Stimulated activated CD4-positive, alpha-beta T cell treated with anti-CD3 and anti-CD28 coated beads, Interleukin-1b, Interleukin-23, amount 100 ng/mL, for 4 hours (primary cell): ENCODE results near the gene VILL.
"Not testable (repeated sequence)": the region's sequence is repeated elsewhere in the genome, so short reads cannot be mapped to it uniquely, and the experiment has no call there.

Source experiments
- DNase-seq, 2 donors: peaks; one replicate each; pipeline ENCODE4 v3.0.0-alpha.2; 2020; ENCODE audit warnings: low read depth in 2 of 2

VILL gene

DNA sequence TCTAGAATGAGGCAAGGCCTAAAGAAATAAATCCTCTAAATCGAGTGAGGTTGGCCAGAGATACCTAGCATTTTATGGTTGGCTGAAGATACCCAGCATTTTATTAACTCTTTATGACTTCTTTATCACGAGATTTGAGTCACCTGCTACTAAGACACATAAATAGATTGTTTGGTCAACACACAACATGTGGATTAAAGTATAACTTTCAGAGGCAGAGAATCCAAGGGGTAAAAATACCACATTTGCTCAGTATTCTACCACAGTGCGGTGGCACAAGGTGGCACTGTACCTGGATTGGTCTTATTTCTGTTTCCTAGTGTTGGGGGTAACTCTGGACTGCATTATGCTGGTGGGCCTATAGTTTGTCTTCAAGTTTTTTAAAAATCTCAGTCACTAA is 27.0 kb upstream of the VILL start:
- DNase-seq, result no peak

DNA sequence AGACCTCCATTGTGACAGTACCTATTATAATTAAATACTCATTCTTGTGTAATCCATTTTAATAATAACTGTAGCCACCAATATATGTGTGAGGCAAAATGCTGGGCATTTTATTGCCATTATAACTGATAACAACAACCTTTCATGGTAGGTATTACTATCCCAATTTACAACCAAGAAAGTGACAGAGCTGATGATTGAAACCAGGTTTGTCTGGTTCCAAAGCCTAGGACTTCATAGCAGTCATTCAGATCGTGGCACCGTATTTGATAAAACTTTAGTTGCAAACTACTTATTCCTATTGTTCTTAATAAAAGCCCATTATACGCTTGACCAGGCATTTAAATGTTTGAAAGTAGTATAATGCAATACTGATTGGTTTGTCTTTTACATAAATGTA is 26.4 kb upstream of the VILL start:
- no peak for DNase-seq

DNA sequence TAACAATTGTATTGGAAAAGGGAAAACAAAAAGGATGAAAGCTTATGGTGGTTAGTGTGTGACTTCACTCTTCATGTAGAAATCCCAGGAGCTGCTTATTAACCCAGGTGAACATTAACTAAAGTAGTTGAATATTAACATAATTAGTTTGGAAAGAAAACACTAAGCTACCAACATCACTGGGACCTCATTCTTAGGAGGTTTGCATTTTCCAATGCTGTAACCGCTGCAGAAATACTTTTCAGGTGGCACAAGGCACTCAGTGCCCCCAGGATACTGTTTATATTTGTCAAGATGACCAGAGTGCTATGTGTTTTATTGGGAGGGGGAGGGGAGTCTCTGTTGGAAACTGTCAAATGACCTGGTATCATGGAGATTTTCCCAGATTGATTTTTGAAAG is 25.9 kb upstream of the VILL start:
- DNase-seq, result no peak

DNA sequence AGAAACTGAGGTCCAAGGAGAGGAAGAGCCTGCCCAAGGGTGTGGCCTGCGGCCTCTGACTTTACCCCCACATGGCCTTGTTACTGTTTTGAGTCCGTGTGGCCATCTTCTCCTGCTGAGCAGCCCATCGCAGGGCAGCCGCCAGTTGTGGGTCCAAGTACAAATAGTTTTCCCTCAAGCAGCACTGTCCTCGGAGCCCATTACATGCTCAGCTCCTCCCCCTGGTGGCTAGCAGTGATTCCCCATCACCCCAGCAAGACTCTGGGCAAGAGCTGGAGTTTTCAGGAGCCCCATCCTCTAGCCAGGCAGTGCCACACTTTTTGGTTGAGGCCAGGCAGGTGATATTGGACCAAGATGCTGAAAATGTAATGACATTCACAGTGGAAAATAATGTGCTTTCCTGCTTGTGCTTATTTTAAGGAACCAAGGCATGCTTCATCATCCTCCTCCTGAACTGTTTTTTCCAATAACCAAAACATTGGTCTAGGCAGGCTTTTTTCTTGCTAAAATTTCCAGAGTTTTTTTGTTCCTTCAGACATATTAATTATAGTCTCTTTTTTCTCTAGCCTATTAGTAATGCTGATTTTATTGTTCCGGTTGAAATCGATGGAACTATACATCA is 23.2 kb upstream of the VILL start:
- peak; percentile 39 to 46 for DNase-seq

DNA sequence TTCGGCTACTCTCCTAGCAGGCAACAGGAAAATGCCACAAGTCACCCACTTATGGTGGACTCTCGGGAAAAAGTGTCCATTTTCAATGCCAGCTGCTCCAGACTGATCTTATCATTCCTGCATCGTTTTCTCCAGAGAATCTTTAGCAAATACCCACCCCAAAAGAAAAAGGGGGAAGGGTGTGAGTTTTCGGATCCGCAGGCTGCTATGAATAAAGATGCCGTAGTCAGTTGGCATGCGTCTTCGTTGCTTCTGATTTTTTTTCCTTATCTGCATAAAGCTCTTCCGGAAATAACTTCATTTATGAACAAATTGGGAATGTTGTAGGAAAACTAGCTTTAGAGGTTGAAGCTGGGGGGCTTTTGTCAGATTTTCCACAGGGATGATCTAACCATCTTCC is 22.4 kb upstream of the VILL start:
- DNase-seq, result no peak

DNA sequence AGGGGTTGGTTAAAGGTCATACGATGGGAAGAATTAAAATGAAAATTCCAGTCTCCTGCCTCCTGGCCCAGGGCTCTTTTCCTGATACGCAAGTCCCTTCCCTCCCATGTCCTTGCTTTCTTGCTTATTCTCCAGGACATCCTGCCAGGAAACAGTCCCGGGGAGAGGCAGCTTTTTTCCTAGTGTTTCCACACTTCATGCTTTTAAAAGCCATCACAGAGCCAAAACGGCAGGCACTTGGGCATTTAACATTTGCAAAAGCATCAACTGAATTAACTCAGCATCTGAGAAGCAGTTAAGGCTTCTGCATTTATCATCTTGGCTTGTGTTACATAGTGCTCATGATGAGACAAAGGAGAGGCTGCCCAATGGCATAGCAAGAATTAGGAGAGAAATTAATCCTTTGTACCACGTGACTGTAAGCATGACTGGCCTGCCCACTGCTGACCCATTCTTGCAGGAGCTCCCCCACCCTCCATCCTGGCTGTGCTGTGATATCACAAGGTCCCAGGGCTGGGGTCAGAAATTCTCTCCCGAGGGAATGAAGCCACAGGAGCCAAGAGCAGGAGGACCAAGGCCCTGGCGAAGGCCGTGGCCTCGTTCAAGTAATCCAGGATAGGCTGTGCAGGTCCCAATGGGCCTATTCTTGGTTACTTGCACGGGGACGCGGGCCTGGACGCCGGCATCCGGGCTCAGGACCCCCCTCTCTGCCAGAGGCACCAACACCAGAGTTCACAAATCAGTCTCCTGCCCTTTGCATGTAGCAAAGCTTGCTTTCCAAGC is 21.6 kb upstream of the VILL start:
- no peak for DNase-seq

DNA sequence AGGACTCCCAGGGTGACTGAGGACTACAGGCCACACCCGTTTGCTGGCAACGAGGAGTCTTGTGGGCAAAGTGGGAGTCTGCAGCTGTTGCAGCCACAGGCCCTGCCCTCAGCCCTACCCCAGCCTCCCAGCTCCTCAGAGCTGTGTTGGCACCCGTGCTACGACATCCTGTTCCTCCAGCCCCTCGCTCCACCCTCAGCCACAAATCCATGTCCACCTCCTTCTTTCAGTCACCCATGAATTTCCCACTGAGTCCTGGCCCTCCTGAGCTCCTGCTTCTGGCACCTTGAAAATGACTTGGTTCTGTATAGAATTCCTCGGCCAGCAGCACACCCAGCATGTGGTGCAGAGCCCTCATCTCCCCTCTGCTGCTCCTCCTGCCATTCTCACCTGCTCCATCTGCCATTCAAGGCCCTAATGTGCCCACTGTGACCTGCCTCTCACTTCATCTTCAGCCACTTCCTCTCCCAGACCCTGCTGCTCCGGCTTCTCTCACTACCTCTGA is 20.9 kb upstream of the VILL start:
- no peak for DNase-seq

DNA sequence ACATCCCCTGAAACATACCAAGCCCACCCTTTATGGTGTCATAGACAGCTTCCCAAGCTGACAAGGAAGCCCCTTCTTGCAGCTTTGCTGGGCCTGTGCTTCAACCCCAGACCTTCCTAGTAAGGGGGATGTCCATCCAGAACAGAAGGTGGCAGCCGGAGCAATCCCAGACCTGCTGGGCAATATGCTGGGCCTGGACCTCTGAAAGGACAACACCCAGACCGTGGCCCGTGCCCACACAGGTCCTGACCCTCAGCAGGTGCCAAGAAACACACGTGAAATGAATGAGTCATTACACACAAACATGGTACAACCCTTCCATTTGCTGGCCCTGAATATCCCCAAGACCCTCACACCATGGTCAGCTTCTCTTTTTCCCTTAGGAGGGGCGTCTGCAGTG is 19.8 kb upstream of the VILL start:
- DNase-seq, result no peak

DNA sequence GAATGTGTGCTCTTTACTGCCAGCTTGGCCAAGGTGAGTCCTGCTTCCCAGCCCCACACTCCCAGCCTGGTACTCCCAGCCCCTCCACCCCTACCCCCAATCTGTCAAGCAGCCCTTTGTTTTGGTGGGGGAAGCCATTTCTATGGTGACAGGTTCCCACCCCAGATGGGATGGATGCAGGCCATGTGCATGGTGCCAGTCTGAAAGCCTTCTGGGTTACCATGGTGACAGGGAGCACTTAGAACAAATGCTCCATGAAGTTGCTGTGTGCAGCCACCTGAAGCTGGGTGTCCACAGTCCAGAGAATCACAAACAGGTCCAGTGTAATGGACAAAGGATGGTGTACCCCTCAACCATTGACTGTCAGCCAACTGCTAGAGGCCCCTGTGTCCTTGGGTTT is 19.1 kb upstream of the VILL start:
- DNase-seq, result no peak

DNA sequence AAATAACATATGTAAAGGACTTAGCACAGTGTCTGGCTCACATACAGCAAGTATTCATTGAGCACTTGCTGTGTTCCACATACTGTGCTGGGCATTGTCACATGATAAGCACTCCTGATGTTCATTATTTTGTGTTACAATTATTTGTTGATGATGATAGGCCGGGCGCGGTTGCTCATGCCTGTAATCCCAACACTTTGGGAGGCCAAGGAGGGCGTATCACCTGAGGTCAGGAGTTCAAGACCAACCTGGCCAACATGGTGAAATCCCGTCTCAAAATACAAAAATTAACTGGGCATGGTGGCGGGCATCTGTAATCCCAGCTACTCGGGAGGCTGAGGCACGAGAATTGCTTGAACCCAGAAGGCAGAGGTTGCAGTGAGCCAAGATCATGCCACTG is 18.5 kb upstream of the VILL start:
- not testable (repeated sequence) for DNase-seq

DNA sequence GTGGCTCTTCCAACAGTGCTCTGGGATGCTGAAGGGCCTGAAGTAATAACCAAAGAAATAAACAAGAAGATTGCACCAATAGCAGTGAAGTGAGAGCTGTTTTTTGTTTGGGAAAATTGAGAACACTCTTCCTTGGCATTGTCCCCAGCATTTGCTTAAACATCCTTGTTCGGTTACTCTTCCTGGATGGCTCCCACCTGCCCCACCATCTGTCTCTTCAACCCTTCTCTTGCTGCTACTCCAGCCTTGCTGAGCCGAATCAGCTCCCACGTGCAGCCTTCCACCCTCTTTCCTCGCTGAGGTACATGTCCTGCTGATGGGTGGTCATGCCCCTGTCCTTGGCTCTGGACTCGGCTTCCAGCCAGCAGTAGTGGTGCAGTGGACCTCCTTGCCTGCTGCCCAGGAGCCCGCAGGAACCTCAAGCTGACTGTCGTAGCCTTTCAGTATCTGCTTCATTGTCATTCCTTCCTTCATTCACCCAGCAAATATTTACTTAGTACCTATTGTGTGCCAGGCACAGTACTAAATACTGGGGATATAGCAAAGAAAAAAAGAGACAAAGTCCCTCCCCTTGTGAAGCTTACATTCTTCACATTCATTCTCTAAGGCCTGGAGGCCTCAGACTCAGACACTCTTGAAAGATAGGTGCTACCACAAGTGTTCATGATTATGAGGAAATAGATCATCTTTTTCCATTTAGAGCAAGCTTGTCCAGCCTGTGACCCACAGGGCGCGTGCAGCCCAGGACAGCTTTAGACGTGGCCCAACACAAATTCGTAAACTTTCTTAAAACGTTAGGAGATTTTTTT is 17.1 kb upstream of the VILL start:
- no peak for DNase-seq

DNA sequence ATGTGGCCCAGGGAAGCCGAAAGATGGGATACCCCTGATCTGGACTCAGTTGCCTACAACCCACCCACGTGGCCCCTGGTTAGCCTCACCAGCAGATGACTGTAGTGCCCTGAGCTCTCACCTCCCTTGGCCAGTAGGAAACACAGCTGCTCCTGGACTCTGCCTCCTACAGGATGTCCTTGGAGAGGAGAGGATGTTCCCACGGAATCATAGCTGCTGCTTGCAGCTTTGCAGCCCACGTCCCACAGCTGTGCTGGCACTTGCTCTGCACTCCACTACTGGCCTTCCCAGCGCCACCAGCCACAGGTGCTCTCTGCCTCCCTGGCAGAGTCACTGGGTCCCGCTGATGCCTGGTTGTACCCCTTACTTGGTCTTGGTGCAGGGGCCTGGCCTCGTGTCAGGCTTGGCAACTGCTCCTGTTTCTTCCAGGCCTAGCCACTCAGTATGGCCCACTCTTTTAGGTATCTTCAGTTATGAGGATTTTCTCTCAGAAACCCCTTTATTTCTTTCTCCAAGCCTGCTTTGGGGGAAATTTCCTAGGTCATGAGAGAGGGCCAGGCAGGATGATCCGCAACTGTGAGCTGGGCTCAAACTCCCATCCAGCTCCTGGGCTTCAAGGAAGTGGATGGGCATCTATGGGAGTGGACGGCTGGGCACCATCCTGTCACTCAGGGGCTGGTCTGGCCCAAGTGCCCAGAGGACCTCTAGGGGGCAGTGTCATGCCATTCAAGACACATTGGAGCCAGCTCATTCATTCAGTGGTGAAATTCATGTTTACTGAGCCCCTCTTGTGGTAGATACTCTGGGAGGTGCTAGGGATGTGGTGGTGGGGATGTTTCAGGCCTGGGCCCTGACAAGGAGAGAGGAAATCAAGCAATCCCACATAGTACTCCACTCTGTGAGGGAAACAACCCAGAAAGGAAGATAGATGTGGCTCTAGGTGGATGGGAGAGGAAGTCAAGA is 16.2 kb upstream of the VILL start:
- peak; percentile 50 to 62 for DNase-seq

DNA sequence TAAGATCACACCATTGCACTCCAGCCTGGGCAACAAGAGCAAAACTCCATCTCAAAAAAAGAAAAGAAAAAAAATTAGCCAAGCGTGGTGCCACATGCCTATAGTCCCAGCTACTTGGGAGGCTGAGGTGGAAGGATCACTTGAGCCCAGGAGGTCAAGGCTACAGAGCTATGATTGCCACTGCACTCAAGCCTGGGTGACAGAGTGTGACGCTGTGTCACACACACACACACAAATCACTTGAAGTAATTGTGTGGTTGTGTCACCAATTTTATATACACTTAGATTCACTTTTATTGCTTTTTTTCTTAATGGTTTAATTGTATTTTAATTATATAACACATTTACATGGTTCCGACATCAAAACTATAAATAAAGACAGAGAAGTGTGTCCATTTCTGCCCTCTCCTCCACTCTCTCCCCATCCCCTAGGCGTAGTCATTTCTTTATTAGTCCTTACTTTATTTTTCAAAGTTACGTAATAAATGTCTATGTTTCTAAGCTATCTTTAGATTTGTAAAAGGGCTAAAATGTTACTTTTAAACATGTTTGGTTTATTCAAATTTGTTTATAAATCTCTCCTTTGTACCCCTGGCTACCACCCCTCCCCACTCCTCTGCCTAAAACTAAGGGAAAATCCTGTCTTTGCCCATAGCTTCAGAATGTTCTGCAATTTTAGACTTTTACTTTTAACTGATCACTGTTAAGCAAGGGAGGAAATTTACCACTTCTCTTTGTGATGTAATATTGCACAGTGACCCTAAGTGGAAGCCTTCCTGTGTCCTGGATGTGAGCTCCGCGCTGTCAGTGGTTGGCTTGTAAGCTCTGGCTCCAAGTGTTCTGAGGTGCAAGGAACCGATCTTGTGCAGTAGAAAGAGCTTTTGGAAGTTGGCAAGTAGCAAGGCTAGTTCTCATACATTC is 10.8 kb upstream of the VILL start:
- no peak for DNase-seq

DNA sequence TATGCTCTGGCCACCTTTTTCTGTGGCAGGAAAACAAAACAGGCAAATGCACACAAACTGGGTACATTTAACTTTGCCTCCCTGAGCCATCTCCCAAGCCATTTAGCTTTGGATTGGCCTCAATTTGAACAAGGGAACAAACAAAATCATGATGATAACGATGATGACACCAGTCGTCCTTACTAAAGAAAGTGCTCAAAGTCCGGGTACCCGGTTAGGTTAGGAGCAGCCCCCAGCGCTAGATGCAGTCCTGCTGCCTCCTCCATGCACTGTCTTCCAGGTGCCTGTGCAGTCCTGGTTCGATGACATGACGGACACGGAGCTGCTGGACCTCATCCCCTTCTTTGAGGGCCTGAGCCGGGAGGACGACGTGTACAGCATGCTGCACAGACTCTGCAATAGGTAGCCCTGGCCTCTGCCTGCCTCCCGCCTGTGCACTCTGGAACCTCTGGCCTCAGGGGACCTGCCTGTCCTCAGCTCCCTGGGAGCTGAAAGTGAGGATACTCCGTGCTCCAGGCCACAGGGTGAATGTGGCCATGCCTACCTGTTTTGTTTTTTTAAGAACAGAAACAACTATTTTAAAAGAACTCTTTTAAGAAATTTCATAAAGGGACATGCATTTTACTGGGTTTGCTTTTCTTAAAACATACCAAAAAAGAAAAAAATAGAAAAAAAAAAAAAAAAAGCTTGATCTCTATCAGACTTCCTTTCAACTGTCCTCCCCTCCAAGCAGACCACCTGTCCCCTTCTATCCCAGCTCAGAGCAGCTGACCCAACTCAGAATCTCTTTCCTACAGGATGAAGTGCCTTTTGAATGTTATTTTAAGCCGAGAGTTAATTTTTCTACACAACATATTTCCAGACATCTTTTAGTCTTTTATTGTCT is 9.9 kb upstream of the VILL start:
- DNase-seq, result no peak

DNA sequence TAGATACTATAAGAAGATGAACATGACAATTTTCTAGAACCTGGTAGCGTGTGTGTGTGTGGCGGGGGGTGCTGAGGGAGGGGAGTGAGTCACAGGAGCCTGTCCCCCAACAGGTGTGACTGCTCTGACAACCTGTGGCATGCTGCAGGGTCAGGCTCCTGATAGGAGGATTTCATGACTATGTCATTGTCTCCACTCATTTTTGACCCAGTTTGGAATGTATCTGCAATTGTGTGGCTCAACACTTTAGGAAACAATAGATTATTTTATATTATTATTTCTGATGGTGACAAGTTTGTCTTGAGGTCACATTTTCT is 9.3 kb upstream of the VILL start:
- no peak for DNase-seq

DNA sequence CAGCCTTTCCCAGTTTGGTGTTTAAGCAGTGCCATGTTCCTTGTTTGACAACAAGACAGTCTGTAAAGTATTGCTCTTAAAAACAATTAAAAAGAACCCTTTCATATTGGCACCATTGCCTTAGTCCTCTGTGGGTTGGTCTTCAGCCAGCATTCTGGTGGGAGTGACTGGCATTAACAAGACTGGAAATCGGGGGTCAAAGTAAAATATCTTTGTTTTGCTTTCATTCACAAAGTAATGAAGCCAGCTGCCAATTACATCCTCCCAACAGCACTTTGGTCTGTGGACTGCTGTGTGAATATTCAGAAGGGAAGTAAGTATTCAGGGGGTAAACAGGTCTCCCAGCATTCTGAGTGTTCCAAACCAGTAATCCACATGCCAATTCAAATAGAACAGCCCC is 8.3 kb upstream of the VILL start:
- DNase-seq, result no peak

DNA sequence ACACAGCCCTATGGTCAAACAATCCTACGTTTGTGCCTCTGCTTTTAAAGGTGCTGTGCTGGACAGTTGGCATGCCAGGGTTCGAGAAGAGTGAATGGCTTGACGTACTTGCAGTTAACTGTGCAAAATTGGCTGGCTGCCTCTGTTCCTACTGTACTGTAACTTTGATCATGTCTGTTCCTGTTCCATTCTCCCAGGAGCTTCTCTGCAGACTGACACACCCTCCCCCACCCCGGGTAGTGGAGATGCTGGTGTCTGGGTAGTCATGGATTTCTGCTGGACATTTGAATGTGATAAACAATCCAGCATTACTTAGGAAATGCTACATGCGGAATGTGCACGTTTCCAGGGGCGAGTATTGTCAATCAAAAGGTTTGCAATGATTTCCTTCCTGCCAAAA is 6.5 kb upstream of the VILL start:
- DNase-seq, result no peak

DNA sequence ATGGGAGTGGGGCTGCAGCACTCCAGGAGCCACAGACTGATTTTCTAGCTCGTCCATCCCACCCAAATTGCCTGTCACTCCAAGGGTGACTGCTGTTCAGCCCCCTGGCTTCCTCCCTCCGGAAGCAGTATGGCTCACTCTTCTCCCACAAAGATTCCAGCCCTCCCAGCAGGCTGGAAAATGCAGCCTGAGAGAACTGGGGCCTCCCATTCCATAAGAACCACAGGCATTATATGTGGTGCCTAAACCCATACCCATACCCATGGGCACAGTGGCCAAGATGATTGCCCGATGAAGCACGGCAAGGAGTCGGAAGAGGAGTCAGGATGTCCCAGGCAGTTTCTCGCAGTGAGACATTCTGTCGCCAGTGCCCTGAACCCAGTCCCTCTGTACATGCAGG is 6.0 kb upstream of the VILL start:
- DNase-seq, result no peak

DNA sequence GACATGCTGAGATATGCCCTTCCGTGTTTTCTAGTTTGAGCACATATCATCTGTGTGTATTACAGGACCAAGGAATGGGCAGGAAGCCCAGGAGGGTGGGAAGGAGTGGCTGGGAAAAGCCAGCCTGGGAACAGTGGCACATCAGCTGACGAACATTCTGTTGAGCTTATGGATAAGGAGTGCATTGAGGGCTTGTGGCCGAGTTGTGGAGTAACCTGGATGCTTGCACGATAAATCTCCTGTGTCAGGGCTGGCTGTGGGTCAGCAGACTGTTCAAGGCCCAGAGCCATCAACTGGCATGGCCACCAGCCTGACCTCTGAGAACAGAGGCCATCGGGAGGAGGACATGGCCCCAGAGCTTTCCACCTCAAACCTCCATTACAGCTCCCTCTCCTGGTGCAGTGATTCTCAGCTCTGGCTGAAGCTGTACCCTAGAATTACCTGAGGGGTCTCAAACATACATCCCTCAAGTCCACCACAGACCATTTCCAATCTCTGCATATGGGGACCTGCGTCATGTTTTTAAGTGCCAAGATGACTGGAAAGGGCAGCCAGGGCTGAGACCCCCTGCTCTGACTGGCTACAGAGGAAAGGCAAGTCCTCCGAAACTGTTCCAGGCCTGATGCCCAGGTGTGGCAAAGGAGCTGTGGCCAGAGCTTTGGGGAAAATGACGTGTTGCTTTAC is 4.8 kb upstream of the VILL start:
- DNase-seq, result no peak
